GM19438 (cell line): ENCODE measurements around the gene NUTM1.
A peak's percentile ranks its signal among the peaks of the same experiment; 100 is the strongest.
"Not testable (repeated sequence)": the region's sequence is repeated elsewhere in the genome, so short reads cannot be mapped to it uniquely, and the experiment has no call there.

Source experiments
- ATAC-seq: cut with Tn5 transposase; IDR thresholded peaks from one replicate; pipeline ENCODE4 v1.9.1; 2021; ENCODE audit warnings: low read depth; ENCODE audit not compliant: unreplicated experiment

Gene NUTM1

GRCh38 chr15:34364041-34364440, 20.9 kb downstream of the NUTM1 start:
- ATAC-seq = no peak

- no peak for ATAC-seq
These were observed 22.1 kb downstream of the NUTM1 start for GRCh38 chr15:34365091-34365825.

DNA sequence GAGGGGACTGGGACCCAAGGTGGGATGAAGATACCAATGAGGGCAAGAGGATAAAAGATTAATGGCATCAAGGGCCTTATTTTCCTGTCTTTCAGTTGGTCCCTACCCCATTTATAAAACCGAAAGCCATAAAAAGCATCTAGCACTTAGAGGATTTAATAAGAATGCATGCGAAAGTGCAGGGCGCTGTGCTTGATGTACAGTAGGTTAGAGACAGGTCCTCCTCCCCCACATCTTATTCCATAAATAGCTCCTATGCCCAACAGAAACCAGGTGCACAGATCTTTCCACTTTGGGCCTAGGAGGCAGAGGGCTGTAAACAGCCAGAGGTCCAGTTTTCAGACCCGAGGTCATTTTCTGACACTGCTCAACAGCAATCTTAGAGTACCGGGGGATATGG, 22.7 kb downstream of the NUTM1 start:
- ATAC-seq = no peak

DNA sequence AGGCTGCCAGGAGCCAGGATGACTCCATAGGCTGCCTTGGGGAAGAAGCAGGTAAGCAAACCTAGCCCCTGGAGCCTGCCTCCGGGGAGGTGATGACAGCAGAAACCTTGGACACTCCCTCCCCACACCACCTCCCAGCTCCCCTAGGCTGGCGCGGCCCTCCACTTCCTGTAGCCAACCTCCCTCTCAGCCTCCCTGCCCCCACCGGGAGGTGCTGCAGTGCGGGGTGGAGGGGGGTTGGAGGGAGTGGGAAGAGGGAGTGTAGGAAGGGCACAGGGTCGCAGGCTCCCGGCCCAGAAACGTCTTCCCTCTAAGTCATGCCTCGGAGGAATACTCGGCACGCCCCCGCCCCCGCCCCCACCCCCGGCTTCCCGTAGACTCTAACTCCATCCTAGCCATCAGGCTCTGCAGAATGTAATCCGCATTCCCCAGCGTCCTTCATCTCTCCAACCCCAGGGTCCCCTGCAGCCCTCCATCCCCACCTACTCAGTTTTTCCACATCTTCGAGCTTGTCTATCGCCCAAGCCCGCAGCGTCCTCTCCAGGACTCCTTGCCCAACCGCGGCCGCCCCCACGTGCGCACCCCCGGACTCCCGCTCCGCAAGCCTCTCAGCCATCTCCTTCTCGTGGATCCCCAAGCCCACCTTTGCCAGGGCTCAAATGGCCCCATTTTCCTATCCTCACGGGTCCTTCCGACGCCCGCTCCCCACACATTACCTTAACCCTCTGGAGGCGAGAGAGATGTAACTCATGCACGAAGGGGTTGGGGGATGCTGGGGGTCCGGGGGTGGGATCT, 23.4 kb downstream of the NUTM1 start:
- ATAC-seq = peak; percentile 0

DNA sequence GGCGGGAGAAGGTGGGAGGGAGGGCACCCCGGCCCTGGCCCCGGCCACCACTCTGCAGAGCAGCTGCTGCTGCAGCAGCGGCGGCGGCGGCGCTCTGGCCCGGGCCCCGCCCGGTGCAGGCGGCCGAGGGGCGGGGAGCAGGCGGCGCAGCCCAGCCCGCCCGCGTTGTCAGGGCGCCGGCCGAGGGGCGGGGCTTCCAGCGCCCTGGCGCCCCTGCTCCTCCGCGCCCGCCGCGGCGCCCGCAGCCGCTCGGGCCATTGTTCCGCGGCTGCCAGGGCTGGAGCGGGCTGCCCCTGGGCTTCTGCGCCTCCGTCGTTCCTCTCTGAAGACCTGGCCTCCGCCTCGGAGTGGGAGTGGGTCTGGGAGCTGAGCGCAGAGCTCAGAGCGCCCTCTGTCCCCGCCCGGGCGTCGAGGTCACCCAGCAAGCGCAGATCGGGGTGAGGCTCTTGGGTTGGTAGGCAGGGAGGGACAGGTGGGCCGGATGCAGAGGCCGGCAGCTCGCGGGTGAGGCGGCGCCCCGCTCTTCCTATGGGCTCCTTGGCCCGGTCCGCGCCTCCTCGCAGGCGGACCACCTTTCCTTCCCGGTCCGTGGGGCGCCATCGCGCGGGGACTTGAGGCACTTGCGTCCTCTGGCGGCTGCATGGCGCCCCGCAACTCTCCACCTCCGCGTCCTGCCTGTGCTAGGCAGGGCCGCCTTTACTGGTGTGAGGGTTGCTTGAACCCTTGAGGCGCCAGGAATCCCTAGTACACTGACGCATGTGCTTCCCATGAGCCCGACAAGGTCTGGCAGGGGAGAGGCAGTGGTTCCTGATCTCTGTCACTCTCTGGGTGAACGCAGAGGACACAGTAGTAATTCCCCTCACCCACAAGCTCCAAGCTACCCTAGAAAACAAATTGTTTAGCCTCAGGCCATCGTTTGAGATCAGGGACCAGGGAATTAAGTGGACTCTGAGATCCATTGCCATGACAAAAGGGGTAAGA, 24.3 kb downstream of the NUTM1 start, which contains the start of gene LPCAT4:
LPCAT4 (minus strand) TSS at position 96 of the 981 bp plus-strand sequence. CDS start 96 bp downstream, outside the sequence.
- ATAC-seq = peak; percentile 76

DNA sequence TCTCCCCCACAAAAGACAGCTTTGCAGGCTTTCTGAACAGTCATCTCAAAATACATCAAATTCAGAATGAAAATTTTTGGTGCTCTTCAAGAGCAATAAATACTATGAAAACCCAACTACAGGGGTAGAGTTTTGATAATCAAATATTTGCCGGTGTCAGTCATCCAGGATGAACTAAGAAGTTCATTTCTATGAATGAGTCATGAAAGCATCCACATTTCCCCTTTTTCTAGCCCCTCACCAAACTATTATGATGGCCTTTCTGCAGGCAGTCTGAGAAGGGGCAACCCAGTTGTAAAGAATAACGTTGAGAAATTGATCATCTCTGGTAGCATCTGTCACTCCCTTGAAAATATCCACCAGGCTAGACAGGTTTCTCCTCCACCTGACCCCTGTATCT, 27.0 kb downstream of the NUTM1 start:
- ATAC-seq = no peak

- ATAC-seq = no peak
These were observed 27.5 kb downstream of the NUTM1 start for GRCh38 chr15:34370643-34371042.

- no peak for ATAC-seq
These were observed 30.8 kb downstream of the NUTM1 start for GRCh38 chr15:34373951-34374350.

- ATAC-seq = no peak
These were observed 31.7 kb downstream of the NUTM1 start for GRCh38 chr15:34374816-34375215.

GRCh38 chr15:34375541-34375940, 32.4 kb downstream of the NUTM1 start:
- ATAC-seq = not testable (repeated sequence)

DNA sequence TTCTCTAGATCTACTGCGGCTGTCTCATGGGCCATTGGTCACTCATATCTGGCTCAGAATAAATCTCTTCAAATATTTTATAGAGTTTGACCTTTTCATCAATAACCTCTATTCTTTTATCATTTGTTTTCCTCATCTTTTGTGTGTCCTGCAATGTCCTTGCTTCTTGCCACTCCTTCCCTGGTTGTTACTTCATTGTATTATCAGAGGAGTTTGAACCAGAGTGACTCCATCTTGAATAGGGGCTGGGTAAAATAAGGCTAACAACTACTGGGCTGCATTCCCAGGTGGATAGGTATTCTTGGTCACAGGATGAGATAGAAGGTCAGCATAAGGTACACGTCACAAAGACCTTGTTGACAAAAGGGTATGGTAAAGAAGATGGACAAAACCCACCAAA, 33.7 kb downstream of the NUTM1 start:
- ATAC-seq = no peak

- not testable (repeated sequence) for ATAC-seq
These were observed 37.4 kb downstream of the NUTM1 start for GRCh38 chr15:34380491-34380890.

GRCh38 chr15:34381829-34382521, 38.9 kb downstream of the NUTM1 start:
- ATAC-seq = not testable (repeated sequence)

- not testable (repeated sequence) for ATAC-seq
These were observed 46.5 kb downstream of the NUTM1 start for GRCh38 chr15:34389594-34390086.

DNA sequence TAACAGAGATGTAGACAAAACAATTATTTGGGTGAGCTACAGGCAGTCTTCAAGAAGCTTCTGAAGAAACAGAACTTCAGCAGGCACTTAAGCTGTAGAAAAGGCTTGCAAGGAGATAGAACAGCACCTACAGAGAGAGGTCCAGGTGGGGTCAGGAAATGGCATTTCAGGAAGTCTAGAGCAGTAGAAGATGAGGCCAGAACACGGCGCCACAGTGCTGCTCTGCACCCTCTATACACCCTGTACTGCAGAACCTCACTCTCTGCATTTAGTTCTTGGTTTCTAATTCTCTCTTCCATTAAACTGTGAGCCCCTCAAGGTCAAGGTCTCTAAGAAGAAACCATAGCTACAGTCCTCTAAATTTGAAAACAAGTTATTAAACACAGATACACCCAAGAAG, 49.9 kb downstream of the NUTM1 start:
- not testable (repeated sequence) for ATAC-seq

GRCh38 chr15:34397637-34398259, 54.6 kb downstream of the NUTM1 start:
- ATAC-seq = not testable (repeated sequence)

- ATAC-seq = not testable (repeated sequence)
These were observed 60.1 kb downstream of the NUTM1 start for GRCh38 chr15:34403160-34403598.

DNA sequence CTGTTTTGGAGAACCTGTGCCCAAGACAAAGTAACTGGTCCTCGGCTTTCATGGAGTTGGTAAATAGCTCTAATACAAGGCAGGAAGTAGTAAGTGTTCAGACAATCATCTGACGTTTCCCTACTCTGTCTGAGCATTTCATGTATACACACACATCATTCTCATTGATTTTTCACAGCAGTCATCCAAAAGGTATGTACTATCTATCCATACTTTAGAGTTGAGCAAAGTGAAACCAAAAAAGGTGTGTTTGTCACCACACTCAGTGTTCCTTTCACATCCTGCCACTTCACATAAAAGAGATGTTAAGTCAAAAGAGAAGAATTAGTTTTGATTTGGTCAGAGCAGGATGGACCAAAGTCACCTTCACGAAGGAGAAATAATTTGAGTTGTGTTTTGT, 60.8 kb downstream of the NUTM1 start:
- ATAC-seq = not testable (repeated sequence)
